Measurements from ENCODE around the gene ZFP57.

Gene ZFP57

DNA sequence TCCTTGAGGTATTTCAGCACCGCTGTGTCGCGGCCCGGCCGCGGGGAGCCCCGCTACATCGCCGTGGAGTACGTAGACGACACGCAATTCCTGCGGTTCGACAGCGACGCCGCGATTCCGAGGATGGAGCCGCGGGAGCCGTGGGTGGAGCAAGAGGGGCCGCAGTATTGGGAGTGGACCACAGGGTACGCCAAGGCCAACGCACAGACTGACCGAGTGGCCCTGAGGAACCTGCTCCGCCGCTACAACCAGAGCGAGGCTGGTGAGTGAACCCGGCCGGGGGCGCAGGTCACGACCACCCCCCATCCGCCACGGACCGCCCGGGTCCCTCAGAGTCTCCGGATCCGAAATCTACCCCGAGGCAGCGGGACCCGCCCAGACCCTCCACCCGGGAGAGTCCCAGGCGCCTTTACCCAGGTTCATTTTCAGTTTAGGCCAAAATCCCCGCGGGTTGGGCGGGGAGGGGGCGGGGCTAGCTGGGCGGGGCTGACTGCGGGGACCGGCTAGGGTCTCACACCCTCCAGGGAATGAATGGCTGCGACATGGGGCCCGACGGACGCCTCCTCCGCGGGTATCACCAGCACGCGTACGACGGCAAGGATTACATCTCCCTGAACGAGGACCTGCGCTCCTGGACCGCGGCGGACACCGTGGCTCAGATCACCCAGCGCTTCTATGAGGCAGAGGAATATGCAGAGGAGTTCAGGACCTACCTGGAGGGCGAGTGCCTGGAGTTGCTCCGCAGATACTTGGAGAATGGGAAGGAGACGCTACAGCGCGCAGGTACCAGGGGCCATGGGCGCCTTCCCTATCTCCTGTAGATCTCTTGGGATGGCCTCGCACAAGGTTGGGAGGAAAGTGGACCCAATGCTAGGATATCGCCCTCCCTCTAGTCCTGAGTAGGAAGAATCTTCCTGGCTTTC is 43.0 kb upstream of the ZFP57 start:
- Histone ChIP-seq H3K27ac (ENCODE audit: low read depth in 2 of 2, low read length in 2 of 2) (peak overlapping the region; percentile 82 to 87), H3K9ac (ENCODE audit: low read depth in 1 of 2, low read length in 2 of 2) (peak overlapping the region; percentile 92 to 96), H3K4me3 (ENCODE audit: low read length in 2 of 2) (peak overlapping the region; percentile 89 to 91), H3K4me1 (ENCODE audit: control insufficient read depth in 2 of 2, insufficient read depth in 2 of 2, low read length in 2 of 2) (peaks cover 14 to 16% of the 10 kb centered on the region in 2 donors), H3K27me3 (ENCODE audit: control insufficient read depth in 2 of 2, insufficient read depth in 2 of 2, low read length in 2 of 2) (no peaks in the 10 kb centered on the region), H3K9me3 (ENCODE audit: control insufficient read depth in 2 of 2, low read length in 2 of 2) (no peaks in the 10 kb centered on the region), H3K36me3 (ENCODE audit: control insufficient read depth in 2 of 2, insufficient read depth in 2 of 2, low read length in 2 of 2) (peaks cover 25 to 31% of the 10 kb centered on the region in 2 donors)

GRCh38 chr6:29723262-29723665 is 42.3 kb upstream of the ZFP57 start, which contains the start of gene HLA-F:
HLA-F (plus strand) TSS chr6:29723434; CDS start chr6:29723464, 30 bp downstream.
- Histone ChIP-seq H3K9ac (ENCODE audit: low read depth in 1 of 2, low read length in 2 of 2) (peak within 1 kb of the TSS; percentile 92 to 96), H3K4me3 (ENCODE audit: low read length in 2 of 2) (peak within 1 kb of the TSS; percentile 89 to 91), H3K27me3 (ENCODE audit: control insufficient read depth in 2 of 2, insufficient read depth in 2 of 2, low read length in 2 of 2) (no peaks in the 10 kb centered on the region), H3K9me3 (ENCODE audit: control insufficient read depth in 2 of 2, low read length in 2 of 2) (no peaks in the 10 kb centered on the region), H3K27ac (ENCODE audit: low read depth in 2 of 2, low read length in 2 of 2) (peak within 1 kb of the TSS; percentile 82 to 87), H3K36me3 (ENCODE audit: control insufficient read depth in 2 of 2, insufficient read depth in 2 of 2, low read length in 2 of 2) (peaks cover 25 to 31% of the 10 kb centered on the region in 2 donors), H3K4me1 (ENCODE audit: control insufficient read depth in 2 of 2, insufficient read depth in 2 of 2, low read length in 2 of 2) (peaks cover 14 to 16% of the 10 kb centered on the region in 2 donors)

DNA sequence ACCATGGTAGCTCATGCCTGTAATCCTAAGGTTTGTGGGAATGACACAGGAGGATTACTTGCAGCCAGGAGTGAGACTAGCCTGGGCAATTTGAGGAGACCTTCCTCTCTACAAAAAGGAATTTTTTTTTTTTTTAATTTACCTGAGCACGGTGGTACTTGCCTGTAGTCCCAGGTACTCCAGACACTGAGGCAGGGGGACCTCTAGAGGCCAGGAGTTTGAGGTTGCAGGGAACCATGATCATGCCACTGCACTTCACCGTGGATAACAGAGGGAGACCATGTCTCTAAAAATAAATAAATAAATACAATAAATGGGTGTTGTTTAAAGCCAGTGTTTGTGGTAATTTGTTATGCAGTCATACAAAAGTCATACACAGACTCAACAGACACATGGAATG is 39.9 kb upstream of the ZFP57 start:
- Histone ChIP-seq H3K4me1 (ENCODE audit: control insufficient read depth in 2 of 2, insufficient read depth in 2 of 2, low read length in 2 of 2) (peaks cover 14 to 16% of the 10 kb centered on the region in 2 donors), H3K4me3 (ENCODE audit: low read length in 2 of 2) (no peak overlapping the region), H3K27me3 (ENCODE audit: control insufficient read depth in 2 of 2, insufficient read depth in 2 of 2, low read length in 2 of 2) (no peaks in the 10 kb centered on the region), H3K9me3 (ENCODE audit: control insufficient read depth in 2 of 2, low read length in 2 of 2) (no peaks in the 10 kb centered on the region), H3K36me3 (ENCODE audit: control insufficient read depth in 2 of 2, insufficient read depth in 2 of 2, low read length in 2 of 2) (peaks cover 10 to 11% of the 10 kb centered on the region in 2 donors), H3K9ac (ENCODE audit: low read depth in 1 of 2, low read length in 2 of 2) (no peak overlapping the region), H3K27ac (ENCODE audit: low read depth in 2 of 2, low read length in 2 of 2) (no peak overlapping the region)

DNA sequence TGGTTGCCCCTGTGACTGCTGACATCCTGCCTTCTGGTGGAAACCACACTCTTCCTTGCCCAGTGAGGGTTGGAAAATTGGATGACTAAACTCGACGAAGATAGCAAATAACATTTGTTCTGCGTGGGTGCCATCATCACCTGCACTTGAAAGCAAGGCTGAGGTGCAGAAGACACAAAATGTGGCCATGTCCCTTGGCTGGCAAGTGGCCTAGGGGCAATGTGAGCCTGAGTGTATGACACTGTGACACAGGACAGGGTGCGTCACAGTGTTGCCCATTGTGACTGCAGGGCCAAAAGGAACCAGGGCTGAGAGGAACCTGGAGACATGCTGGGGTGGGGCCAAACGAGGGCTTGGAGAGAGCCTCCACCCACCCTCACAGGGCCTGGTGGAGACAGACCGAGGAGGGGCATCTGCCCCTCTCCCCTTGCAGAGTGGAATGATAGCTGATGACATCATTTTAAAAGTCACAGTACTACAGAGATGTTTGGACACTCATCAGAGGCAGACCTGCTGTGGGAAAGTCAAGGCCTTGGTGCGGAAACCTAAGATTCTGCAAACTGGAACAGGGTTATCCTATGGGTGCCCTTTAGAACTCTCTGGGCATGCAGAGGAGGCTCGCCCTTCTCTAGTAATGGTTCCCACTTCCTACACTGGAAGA is 29.5 kb upstream of the ZFP57 start:
- no peak overlapping the region for H3K9ac ChIP-seq (ENCODE audit: low read depth in 1 of 2, low read length in 2 of 2)
- H3K27ac ChIP-seq (ENCODE audit: low read depth in 2 of 2, low read length in 2 of 2) = no peak overlapping the region
- H3K4me3 ChIP-seq (ENCODE audit: low read length in 2 of 2) = no peak overlapping the region
- H3K36me3 ChIP-seq (ENCODE audit: control insufficient read depth in 2 of 2, insufficient read depth in 2 of 2, low read length in 2 of 2) = no peaks in the 10 kb centered on the region
- H3K27me3 ChIP-seq (ENCODE audit: control insufficient read depth in 2 of 2, insufficient read depth in 2 of 2, low read length in 2 of 2) = peaks cover 0 to 2% of the 10 kb centered on the region in 2 donors
- no peaks in the 10 kb centered on the region for H3K4me1 ChIP-seq (ENCODE audit: control insufficient read depth in 2 of 2, insufficient read depth in 2 of 2, low read length in 2 of 2)
- H3K9me3 ChIP-seq (ENCODE audit: control insufficient read depth in 2 of 2, low read length in 2 of 2) = no peaks in the 10 kb centered on the region

DNA sequence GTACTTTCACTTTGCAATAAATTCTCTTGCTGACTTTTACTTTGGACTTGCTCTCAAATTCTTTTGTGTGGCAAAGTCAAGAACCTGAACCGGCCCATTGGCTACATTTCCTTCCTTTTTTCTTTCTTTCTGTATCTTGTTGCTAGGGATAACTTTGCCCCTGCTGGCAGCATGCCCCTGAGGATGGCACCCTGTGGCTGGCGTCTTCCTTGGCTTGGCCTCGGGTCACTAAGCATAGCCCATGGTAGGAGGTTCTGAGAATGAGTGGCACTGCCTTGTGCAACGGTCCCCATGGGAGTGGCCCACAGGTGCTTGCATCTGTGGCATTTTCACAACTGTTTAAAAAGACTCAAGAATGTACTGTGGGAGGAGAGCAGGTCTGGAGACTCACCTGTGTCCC is 28.2 kb upstream of the ZFP57 start:
- Histone ChIP-seq H3K4me1 (ENCODE audit: control insufficient read depth in 2 of 2, insufficient read depth in 2 of 2, low read length in 2 of 2) (no peaks in the 10 kb centered on the region), H3K27ac (ENCODE audit: low read depth in 2 of 2, low read length in 2 of 2) (peak overlapping the region; percentile 1 to 4), H3K9ac (ENCODE audit: low read depth in 1 of 2, low read length in 2 of 2) (no peak overlapping the region), H3K27me3 (ENCODE audit: control insufficient read depth in 2 of 2, insufficient read depth in 2 of 2, low read length in 2 of 2) (peaks cover 0 to 2% of the 10 kb centered on the region in 2 donors), H3K9me3 (ENCODE audit: control insufficient read depth in 2 of 2, low read length in 2 of 2) (no peaks in the 10 kb centered on the region), H3K36me3 (ENCODE audit: control insufficient read depth in 2 of 2, insufficient read depth in 2 of 2, low read length in 2 of 2) (no peaks in the 10 kb centered on the region), H3K4me3 (ENCODE audit: low read length in 2 of 2) (no peak overlapping the region)

GRCh38 chr6:29708432-29709179 is 27.7 kb upstream of the ZFP57 start:
- Histone ChIP-seq H3K9me3 (ENCODE audit: control insufficient read depth in 2 of 2, low read length in 2 of 2) (no peaks in the 10 kb centered on the region), H3K36me3 (ENCODE audit: control insufficient read depth in 2 of 2, insufficient read depth in 2 of 2, low read length in 2 of 2) (no peaks in the 10 kb centered on the region), H3K4me1 (ENCODE audit: control insufficient read depth in 2 of 2, insufficient read depth in 2 of 2, low read length in 2 of 2) (no peaks in the 10 kb centered on the region), H3K27me3 (ENCODE audit: control insufficient read depth in 2 of 2, insufficient read depth in 2 of 2, low read length in 2 of 2) (peaks cover 0 to 2% of the 10 kb centered on the region in 2 donors), H3K27ac (ENCODE audit: low read depth in 2 of 2, low read length in 2 of 2) (peak overlapping the region; percentile 1 to 2), H3K9ac (ENCODE audit: low read depth in 1 of 2, low read length in 2 of 2) (no peak overlapping the region), H3K4me3 (ENCODE audit: low read length in 2 of 2) (no peak overlapping the region)

DNA sequence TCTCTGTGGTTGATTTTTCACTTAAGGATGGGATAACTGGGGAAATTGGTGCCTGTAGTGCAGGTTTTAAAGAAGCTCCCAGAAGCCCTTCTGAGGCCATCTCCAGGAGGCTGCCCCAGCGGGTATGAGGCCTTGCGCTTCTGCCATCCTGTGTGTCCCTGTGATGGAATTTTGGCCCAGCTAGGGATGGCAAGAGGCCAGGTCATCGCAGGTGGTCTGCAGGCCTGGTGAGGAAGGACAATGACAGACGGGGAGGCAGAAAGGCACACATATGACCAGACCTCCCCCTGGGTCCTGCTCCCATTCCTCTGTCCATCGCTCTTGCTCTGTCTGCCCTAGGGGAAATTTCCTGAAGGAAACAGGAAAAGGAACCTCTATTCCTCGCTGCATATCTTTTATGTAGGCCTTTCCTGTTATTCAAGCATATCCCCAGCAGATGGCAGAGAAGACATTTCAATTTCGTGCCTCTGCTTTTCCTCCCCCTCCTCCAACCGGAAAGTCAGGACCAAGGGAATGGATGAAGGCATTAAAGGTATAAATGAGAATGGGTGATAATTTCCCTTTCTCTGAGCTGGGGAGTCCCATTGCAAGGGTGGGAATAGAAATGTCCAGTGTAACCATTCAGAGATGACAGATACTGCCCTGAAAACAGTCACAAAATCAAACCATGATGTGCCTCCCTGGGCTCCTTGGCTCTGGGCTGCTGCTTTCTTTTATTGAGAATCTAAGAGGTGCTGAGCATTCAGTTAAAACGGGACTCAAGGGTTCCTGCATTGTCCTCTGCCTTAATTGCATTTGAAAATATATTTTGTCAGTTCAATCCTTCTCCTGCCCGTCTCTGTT is 24.7 kb upstream of the ZFP57 start:
- Histone ChIP-seq H3K27me3 (ENCODE audit: control insufficient read depth in 2 of 2, insufficient read depth in 2 of 2, low read length in 2 of 2) (peaks cover 0 to 2% of the 10 kb centered on the region in 2 donors), H3K9ac (ENCODE audit: low read depth in 1 of 2, low read length in 2 of 2) (no peak overlapping the region)

DNA sequence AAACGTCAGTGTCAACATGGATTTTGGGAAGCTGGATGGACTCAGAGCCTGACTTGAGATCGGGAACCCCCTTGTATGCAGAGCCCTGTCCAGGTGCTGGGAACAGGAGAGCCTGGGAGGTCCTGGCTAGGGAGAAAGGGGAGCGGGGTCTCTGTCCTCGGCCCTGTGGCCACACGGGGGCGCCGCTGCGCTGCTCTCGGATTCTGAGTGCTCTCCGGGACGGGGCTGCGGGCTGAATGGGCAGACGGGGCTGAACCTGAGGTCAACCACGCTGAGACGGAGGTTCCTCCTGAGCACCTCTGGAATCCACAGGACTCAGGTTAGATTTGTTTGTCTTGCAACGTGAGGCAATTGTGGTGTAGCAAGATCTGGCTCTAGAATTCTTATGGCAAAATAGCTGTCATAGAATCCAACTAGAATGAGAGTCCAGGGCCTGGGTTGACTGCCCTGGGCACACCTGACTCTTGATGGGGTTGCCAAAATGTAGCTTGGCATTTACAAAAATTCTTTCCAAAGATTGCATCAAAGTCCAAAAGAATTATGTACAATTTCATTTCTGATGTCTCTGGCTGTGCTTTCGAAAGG is 21.7 kb upstream of the ZFP57 start:
- H3K36me3 ChIP-seq (ENCODE audit: control insufficient read depth in 2 of 2, insufficient read depth in 2 of 2, low read length in 2 of 2) = no peaks in the 10 kb centered on the region
- no peak overlapping the region for H3K4me3 ChIP-seq (ENCODE audit: low read length in 2 of 2)
- H3K4me1 ChIP-seq (ENCODE audit: control insufficient read depth in 2 of 2, insufficient read depth in 2 of 2, low read length in 2 of 2) = no peaks in the 10 kb centered on the region
- peaks cover 0 to 2% of the 10 kb centered on the region in 2 donors for H3K27me3 ChIP-seq (ENCODE audit: control insufficient read depth in 2 of 2, insufficient read depth in 2 of 2, low read length in 2 of 2)
- H3K9me3 ChIP-seq (ENCODE audit: control insufficient read depth in 2 of 2, low read length in 2 of 2) = no peaks in the 10 kb centered on the region
- no peak overlapping the region for H3K9ac ChIP-seq (ENCODE audit: low read depth in 1 of 2, low read length in 2 of 2)
- H3K27ac ChIP-seq (ENCODE audit: low read depth in 2 of 2, low read length in 2 of 2) = no peak overlapping the region

More for the DNA sequence above, 24.7 kb upstream of the ZFP57 start:
- no peak overlapping the region for H3K27ac ChIP-seq (ENCODE audit: low read depth in 2 of 2, low read length in 2 of 2)
- no peaks in the 10 kb centered on the region for H3K36me3 ChIP-seq (ENCODE audit: control insufficient read depth in 2 of 2, insufficient read depth in 2 of 2, low read length in 2 of 2)
- no peak overlapping the region for H3K4me3 ChIP-seq (ENCODE audit: low read length in 2 of 2)
- H3K4me1 ChIP-seq (ENCODE audit: control insufficient read depth in 2 of 2, insufficient read depth in 2 of 2, low read length in 2 of 2) = no peaks in the 10 kb centered on the region
- H3K9me3 ChIP-seq (ENCODE audit: control insufficient read depth in 2 of 2, low read length in 2 of 2) = no peaks in the 10 kb centered on the region

Measured in mucosa of rectum (tissue), 2 donors.